Progenitor cell of endocrine pancreas (in vitro differentiated cells): ENCODE results near the gene CTDSP1. TPM values are rescaled to one million over a fixed set of nuclear protein-coding genes. Genes with fewer than 3 reads are reported as not detected.

Experiments used
- DNase-seq: peaks from one replicate; pipeline ENCODE4 v3.0.0; 2021; ENCODE audit warnings: low spot score; ENCODE audit not compliant: unreplicated experiment
- H3K27ac Mint-ChIP-seq: 2 replicates; pipeline ENCODE4 v1.8.0; 2021; ENCODE audit warnings: mild to moderate bottlenecking, moderate library complexity, mixed read lengths
- H3K27me3 Mint-ChIP-seq: 2 replicates; pipeline ENCODE4 v1.8.0; 2021; ENCODE audit warnings: mixed read lengths
- H3K36me3 Mint-ChIP-seq: 2 replicates; pipeline ENCODE4 v1.8.0; 2022; ENCODE audit warnings: mixed read lengths; ENCODE audit not compliant: insufficient read depth
- H3K4me1 Mint-ChIP-seq: 2 replicates; pipeline ENCODE4 v1.8.0; 2021; ENCODE audit warnings: low read depth, mixed read lengths
- H3K4me3 Mint-ChIP-seq: 2 replicates; pipeline ENCODE4 v1.8.0; 2021; ENCODE audit warnings: low read depth, mild to moderate bottlenecking, moderate library complexity, mixed read lengths
- H3K9me3 Mint-ChIP-seq: 2 replicates; pipeline ENCODE4 v1.8.0; 2021; ENCODE audit warnings: low read depth, mixed read lengths
- CTCF ChIP-seq: fragments of 200-600 bp; sonication (generic); IDR thresholded peaks from one replicate; pipeline ENCODE4 v1.5.0; 2021; ENCODE audit warnings: antibody characterized with exemption, mild to moderate bottlenecking; ENCODE audit not compliant: unreplicated experiment
- total RNA-seq: library from RNA; stranded (reverse); gene quantifications from 2 replicates; pipeline ENCODE4 v1.2.1, GENCODE V29; 2021

Gene CTDSP1
- total RNA-seq, 1 donor from 2014 or later, result 108 TPM

GRCh38 chr2:218403810-218404209 lies 4.1 kb downstream of the CTDSP1 start:
- Mint-ChIP-seq H3K36me3 (peaks cover 3% of the 10 kb centered on the region), H3K27ac (no peak overlapping the region), H3K9me3 (no peaks in the 10 kb centered on the region), H3K27me3 (no peaks in the 10 kb centered on the region), H3K4me3 (no peak overlapping the region), H3K4me1 (peaks cover 13% of the 10 kb centered on the region)
- DNase-seq, result no peak
- TF ChIP-seq CTCF, result no peak

GRCh38 chr2:218404351-218405085 lies 4.8 kb downstream of the CTDSP1 start:
- Mint-ChIP-seq H3K9me3 (no peaks in the 10 kb centered on the region), H3K27ac (peak overlapping the region; percentile 24), H3K4me3 (no peak overlapping the region), H3K36me3 (peaks cover 3% of the 10 kb centered on the region), H3K27me3 (no peaks in the 10 kb centered on the region), H3K4me1 (peaks cover 13% of the 10 kb centered on the region)
- TF ChIP-seq CTCF, result no peak
- no peak for DNase-seq

- no peak for TF ChIP-seq CTCF
Measured at GRCh38 chr2:218405086-218405745, 5.5 kb downstream of the CTDSP1 start.

GRCh38 chr2:218405746-218406208 lies 6.1 kb downstream of the CTDSP1 start:
- Mint-ChIP-seq H3K4me3 (peak overlapping the region; percentile 72), H3K36me3 (peaks cover 3% of the 10 kb centered on the region), H3K27ac (peak overlapping the region; percentile 95), H3K4me1 (peaks cover 13% of the 10 kb centered on the region), H3K27me3 (no peaks in the 10 kb centered on the region), H3K9me3 (no peaks in the 10 kb centered on the region)
- TF ChIP-seq CTCF, result no peak
- DNase-seq, result no peak

More at GRCh38 chr2:218405086-218405745, 5.5 kb downstream of the CTDSP1 start:
- H3K27ac Mint-ChIP-seq, result peak overlapping the region; percentile 95
- no peak for DNase-seq
- no peaks in the 10 kb centered on the region for H3K27me3 Mint-ChIP-seq
- peak overlapping the region; percentile 72 for H3K4me3 Mint-ChIP-seq
- no peaks in the 10 kb centered on the region for H3K9me3 Mint-ChIP-seq
- H3K36me3 Mint-ChIP-seq, result peaks cover 3% of the 10 kb centered on the region
- peaks cover 13% of the 10 kb centered on the region for H3K4me1 Mint-ChIP-seq

GRCh38 chr2:218406209-218406948 lies 6.7 kb downstream of the CTDSP1 start:
- TF ChIP-seq CTCF, result peak; percentile 69
- Mint-ChIP-seq H3K27ac (peak overlapping the region; percentile 95), H3K4me1 (peaks cover 13% of the 10 kb centered on the region), H3K4me3 (peak overlapping the region; percentile 75), H3K27me3 (no peaks in the 10 kb centered on the region), H3K36me3 (peaks cover 3% of the 10 kb centered on the region), H3K9me3 (no peaks in the 10 kb centered on the region)
- DNase-seq, result peak; percentile 97
